HFFc6 (cell line): ENCODE measurements around the gene LRRC3B. TPM values are rescaled to one million over a fixed set of nuclear protein-coding genes. Genes with fewer than 3 reads are reported as not detected.

Source experiments
- DNase-seq: peaks from one replicate; pipeline ENCODE4 v3.0.0-alpha.2; 2018
- H3K27ac Mint-ChIP-seq: 2 replicates; pipeline ENCODE4 v1.8.0; 2020; ENCODE audit warnings: mild to moderate bottlenecking, mixed read lengths
- H3K27me3 Mint-ChIP-seq: 2 replicates; pipeline ENCODE4 v1.8.0; 2021; ENCODE audit warnings: mild to moderate bottlenecking, moderate library complexity, mixed read lengths; ENCODE audit not compliant: insufficient read depth
- H3K36me3 Mint-ChIP-seq: 2 replicates; pipeline ENCODE4 v1.8.0; 2021; ENCODE audit warnings: low read depth, mixed read lengths
- H3K4me1 Mint-ChIP-seq: 2 replicates; pipeline ENCODE4 v1.8.0; 2020; ENCODE audit warnings: low read depth, mixed read lengths
- H3K4me3 Mint-ChIP-seq: 2 replicates; pipeline ENCODE4 v1.8.0; 2020; ENCODE audit warnings: mild to moderate bottlenecking, moderate library complexity, mixed read lengths
- H3K9me3 Mint-ChIP-seq: 2 replicates; pipeline ENCODE4 v1.8.0; 2020; ENCODE audit warnings: mild to moderate bottlenecking, mixed read lengths
- CTCF ChIP-seq: fragments of 200-600 bp; sonication (generic); IDR thresholded peaks from 2 replicates; pipeline ENCODE4 v1.5.0; 2021; ENCODE audit warnings: antibody characterized with exemption, mild to moderate bottlenecking
- total RNA-seq, 6 experiments: library from RNA; stranded (reverse); fragmentation: NEBNext Ultra II Directional; extraction: Animal tissue kit (Norgen Biotek cat#: 25700); gene quantifications; 2 replicates in 1 of 6; 3 replicates in 5 of 6; pipeline ENCODE4 v1.2.3, GENCODE V29; 2021

LRRC3B gene
- total RNA-seq, 6 experiments from 2014 or later = not detected

- Mint-ChIP-seq H3K36me3 (no peaks in the 10 kb centered on the region), H3K27ac (no peak overlapping the region), H3K4me1 (no peaks in the 10 kb centered on the region), H3K9me3 (peaks cover 24% of the 10 kb centered on the region), H3K27me3 (peaks cover 1% of the 10 kb centered on the region; the same call in 1 of the 2 replicates), H3K4me3 (no peak overlapping the region)
- TF ChIP-seq CTCF = no peak
- no peak for DNase-seq
These were observed 12.0 kb downstream of the LRRC3B start for GRCh38 chr3:26634601-26635000.

DNA sequence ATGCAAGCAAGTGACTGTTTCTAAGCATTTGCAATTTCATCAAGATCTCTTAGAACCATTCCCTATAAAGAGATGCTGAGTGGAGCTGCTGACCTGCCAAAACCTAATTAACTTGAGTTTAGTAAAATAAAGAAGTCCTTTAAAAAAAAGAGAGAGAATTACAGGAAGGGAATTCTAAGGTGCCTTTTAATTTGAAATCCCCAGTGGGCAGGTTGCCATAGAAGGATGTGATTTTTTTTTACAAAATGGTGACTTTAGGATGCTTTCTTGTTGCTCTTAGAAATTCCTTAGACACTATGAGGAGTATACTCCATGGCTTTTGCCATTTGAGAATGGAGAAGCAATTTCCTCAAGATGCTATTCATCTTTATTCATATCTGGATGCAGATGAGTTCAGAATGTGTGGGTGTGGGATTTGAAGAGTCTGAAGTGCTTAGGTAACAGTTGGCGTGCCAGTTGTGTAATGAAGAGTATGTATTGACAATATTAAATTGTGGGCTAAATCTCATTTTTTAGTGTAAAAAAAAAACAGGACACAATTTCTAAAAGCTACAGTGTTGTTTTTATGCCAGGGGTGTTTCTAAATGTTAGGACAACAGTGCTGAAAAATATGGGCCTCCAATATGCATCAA is 13.6 kb downstream of the LRRC3B start:
- H3K4me1 Mint-ChIP-seq = no peaks in the 10 kb centered on the region
- H3K4me3 Mint-ChIP-seq = no peak overlapping the region
- TF ChIP-seq CTCF = no peak
- H3K27ac Mint-ChIP-seq = no peak overlapping the region
- H3K36me3 Mint-ChIP-seq = no peaks in the 10 kb centered on the region
- H3K27me3 Mint-ChIP-seq = peaks cover 1% of the 10 kb centered on the region; the same call in 1 of the 2 replicates
- DNase-seq = no peak
- H3K9me3 Mint-ChIP-seq = peaks cover 37% of the 10 kb centered on the region

DNA sequence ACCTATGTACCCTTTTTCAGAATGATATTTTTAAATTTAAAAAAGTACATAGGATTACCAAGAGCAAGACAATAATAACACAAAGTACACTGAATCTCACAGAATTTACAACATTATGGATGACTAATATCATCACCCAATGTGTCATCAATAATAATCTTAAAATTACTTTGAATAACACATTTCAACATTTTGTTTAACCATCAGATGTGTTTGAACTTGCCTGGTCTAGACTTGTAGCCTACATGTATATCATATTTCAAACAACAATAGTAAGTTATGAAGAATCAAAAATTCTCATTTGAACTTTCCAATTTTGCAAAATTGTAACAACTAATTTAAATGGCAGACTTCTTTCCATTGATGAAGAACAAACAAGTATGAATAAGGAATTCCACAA is 15.1 kb downstream of the LRRC3B start:
- no peaks in the 10 kb centered on the region for H3K4me1 Mint-ChIP-seq
- H3K4me3 Mint-ChIP-seq = no peak overlapping the region
- H3K36me3 Mint-ChIP-seq = no peaks in the 10 kb centered on the region
- H3K27ac Mint-ChIP-seq = no peak overlapping the region
- peaks cover 1% of the 10 kb centered on the region; the same call in 1 of the 2 replicates for H3K27me3 Mint-ChIP-seq
- no peak for DNase-seq
- no peak for TF ChIP-seq CTCF
- H3K9me3 Mint-ChIP-seq = peaks cover 48% of the 10 kb centered on the region

GRCh38 chr3:26638113-26638512 is 15.5 kb downstream of the LRRC3B start:
- H3K4me1 Mint-ChIP-seq = no peaks in the 10 kb centered on the region
- H3K4me3 Mint-ChIP-seq = no peak overlapping the region
- H3K27ac Mint-ChIP-seq = no peak overlapping the region
- H3K9me3 Mint-ChIP-seq = peaks cover 48% of the 10 kb centered on the region
- H3K36me3 Mint-ChIP-seq = no peaks in the 10 kb centered on the region
- DNase-seq = no peak
- no peak for TF ChIP-seq CTCF
- H3K27me3 Mint-ChIP-seq = no peaks in the 10 kb centered on the region

DNA sequence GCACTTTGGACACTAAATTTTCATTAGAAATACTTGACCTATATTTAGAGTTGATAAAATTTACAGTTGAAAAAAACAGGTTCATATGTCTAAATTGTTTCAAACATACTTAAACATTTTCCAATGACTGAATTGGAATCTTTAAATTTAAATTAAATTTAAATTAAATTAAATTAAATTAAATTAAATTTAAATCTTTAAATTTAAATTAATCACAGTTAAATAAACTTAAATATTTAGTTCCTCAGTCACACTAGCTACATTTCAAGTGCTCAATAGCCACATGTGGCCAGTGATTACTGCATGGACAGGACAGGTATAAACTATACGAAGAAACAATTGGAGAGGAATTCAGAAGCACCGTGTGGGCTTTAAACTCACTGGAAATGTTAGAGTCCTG is 16.8 kb downstream of the LRRC3B start:
- no peaks in the 10 kb centered on the region for H3K27me3 Mint-ChIP-seq

More for the DNA sequence above, 16.8 kb downstream of the LRRC3B start:
- DNase-seq = no peak
- H3K4me3 Mint-ChIP-seq = no peak overlapping the region
- no peaks in the 10 kb centered on the region for H3K36me3 Mint-ChIP-seq
- TF ChIP-seq CTCF = no peak
- no peak overlapping the region for H3K27ac Mint-ChIP-seq
- peaks cover 48% of the 10 kb centered on the region for H3K9me3 Mint-ChIP-seq
- no peaks in the 10 kb centered on the region for H3K4me1 Mint-ChIP-seq
